Measurements from ENCODE around the gene STH. TPM values are rescaled to one million over a fixed set of nuclear protein-coding genes. Genes with fewer than 3 reads are reported as not detected.
A peak's percentile ranks its signal among the peaks of the same experiment; 100 is the strongest.

Gene STH
- total and polyA plus RNA-seq, 2 experiments from 2014 or later: 0.55 TPM; not detected in 1

DNA sequence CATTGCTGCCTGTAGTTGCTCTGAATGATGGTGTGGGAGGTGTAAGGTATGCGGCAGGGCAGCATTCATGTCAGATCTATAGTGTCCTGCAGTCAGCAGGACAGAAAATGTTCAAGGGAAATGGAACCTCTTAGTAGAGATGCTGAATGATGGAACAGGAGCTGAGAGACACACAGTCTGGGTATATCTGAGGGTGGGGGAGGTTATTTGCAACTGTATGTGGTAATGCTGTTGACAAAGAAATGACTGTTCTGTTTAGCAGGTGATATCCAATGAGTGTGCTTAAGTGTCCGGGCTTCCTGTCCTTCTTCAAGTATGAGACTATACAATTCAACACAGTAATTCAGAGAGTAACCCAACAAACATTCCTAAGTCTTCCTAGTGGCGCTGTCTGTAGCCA lies 46.6 kb downstream of the STH start (continued):
- TF ChIP-seq, protein P1, sequence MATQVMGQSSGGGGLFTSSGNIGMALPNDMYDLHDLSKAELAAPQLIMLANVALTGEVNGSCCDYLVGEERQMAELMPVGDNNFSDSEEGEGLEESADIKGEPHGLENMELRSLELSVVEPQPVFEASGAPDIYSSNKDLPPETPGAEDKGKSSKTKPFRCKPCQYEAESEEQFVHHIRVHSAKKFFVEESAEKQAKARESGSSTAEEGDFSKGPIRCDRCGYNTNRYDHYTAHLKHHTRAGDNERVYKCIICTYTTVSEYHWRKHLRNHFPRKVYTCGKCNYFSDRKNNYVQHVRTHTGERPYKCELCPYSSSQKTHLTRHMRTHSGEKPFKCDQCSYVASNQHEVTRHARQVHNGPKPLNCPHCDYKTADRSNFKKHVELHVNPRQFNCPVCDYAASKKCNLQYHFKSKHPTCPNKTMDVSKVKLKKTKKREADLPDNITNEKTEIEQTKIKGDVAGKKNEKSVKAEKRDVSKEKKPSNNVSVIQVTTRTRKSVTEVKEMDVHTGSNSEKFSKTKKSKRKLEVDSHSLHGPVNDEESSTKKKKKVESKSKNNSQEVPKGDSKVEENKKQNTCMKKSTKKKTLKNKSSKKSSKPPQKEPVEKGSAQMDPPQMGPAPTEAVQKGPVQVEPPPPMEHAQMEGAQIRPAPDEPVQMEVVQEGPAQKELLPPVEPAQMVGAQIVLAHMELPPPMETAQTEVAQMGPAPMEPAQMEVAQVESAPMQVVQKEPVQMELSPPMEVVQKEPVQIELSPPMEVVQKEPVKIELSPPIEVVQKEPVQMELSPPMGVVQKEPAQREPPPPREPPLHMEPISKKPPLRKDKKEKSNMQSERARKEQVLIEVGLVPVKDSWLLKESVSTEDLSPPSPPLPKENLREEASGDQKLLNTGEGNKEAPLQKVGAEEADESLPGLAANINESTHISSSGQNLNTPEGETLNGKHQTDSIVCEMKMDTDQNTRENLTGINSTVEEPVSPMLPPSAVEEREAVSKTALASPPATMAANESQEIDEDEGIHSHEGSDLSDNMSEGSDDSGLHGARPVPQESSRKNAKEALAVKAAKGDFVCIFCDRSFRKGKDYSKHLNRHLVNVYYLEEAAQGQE (IDR thresholded peaks at IDR 0.05; ENCODE audit: unreplicated experiment): no peak
- TF ChIP-seq, protein P2, sequence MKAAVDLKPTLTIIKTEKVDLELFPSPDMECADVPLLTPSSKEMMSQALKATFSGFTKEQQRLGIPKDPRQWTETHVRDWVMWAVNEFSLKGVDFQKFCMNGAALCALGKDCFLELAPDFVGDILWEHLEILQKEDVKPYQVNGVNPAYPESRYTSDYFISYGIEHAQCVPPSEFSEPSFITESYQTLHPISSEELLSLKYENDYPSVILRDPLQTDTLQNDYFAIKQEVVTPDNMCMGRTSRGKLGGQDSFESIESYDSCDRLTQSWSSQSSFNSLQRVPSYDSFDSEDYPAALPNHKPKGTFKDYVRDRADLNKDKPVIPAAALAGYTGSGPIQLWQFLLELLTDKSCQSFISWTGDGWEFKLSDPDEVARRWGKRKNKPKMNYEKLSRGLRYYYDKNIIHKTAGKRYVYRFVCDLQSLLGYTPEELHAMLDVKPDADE (IDR thresholded peaks at IDR 0.05): no peak
- no peak for TF ChIP-seq EZH2phosphoT487 (IDR thresholded peaks at IDR 0.05; ENCODE audit: unreplicated experiment)
- no peak for TF ChIP-seq ZNF331 (CRISPR knock-in tag; IDR thresholded peaks at IDR 0.05; ENCODE audit: low read depth)
- TF ChIP-seq, protein P3, sequence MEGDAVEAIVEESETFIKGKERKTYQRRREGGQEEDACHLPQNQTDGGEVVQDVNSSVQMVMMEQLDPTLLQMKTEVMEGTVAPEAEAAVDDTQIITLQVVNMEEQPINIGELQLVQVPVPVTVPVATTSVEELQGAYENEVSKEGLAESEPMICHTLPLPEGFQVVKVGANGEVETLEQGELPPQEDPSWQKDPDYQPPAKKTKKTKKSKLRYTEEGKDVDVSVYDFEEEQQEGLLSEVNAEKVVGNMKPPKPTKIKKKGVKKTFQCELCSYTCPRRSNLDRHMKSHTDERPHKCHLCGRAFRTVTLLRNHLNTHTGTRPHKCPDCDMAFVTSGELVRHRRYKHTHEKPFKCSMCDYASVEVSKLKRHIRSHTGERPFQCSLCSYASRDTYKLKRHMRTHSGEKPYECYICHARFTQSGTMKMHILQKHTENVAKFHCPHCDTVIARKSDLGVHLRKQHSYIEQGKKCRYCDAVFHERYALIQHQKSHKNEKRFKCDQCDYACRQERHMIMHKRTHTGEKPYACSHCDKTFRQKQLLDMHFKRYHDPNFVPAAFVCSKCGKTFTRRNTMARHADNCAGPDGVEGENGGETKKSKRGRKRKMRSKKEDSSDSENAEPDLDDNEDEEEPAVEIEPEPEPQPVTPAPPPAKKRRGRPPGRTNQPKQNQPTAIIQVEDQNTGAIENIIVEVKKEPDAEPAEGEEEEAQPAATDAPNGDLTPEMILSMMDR (conservative IDR thresholded peaks at IDR 0.05; ENCODE audit: low read depth in 2 of 2): no peak
- no peak for TF ChIP-seq EZH2 (IDR thresholded peaks at IDR 0.05; ENCODE audit: low read depth, unreplicated experiment)
- TF ChIP-seq CREB1 (CRISPR knock-in tag; IDR thresholded peaks at IDR 0.05; ENCODE audit: low read depth): no peak

DNA sequence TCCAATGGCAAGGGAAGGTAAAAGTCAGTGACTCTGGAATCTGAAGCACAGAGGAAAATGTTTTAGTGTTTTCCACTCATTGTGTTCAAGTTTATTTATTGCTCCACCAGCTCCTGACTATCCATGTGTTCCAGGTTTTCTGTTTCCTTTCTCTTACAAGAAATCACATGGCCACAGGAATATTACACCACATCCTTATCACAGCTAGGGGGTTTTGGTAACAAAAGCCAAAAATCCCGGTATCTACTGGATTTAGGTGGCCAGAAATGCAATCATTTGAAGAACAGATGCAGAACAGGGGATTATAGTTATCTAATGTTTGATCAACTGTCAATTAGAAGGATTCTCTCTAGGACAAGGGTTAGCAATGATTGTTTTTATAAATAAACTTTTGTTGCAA lies 47.9 kb downstream of the STH start:
- Histone ChIP-seq H3K36me3 (ENCODE audit: insufficient read depth) (peaks cover 48% of the 10 kb centered on the region), H3F3A (replicated peaks; ENCODE audit: low read depth) (peaks cover 10% of the 10 kb centered on the region; the same call in 1 of the 2 replicates), H3K79me2 (replicated peaks; ENCODE audit: insufficient read depth) (peaks cover 30% of the 10 kb centered on the region), H3K4me3 (no peak overlapping the region), H3K27me3 (ENCODE audit: insufficient read depth) (no peaks in the 10 kb centered on the region), H3K4me1 (ENCODE audit: insufficient read depth) (no peaks in the 10 kb centered on the region), H3K27ac (ENCODE audit: low read depth) (no peak overlapping the region), H3K4me2 (no peak overlapping the region), H3K9me2 (ENCODE audit: insufficient read depth) (no peaks in the 10 kb centered on the region), H4K20me1 (replicated peaks; ENCODE audit: insufficient read depth) (peaks cover 17% of the 10 kb centered on the region), H2AFZ (no peak overlapping the region)
- Mint-ChIP-seq H3K4me3 (no peak overlapping the region), H3K36me3 (ENCODE audit: low read depth) (peaks cover 78% of the 10 kb centered on the region), H3K27me3 (ENCODE audit: insufficient read depth, low read depth, poor library complexity) (peaks cover 3% of the 10 kb centered on the region), H3K9me3 (no peaks in the 10 kb centered on the region), H3K27ac (no peak overlapping the region), H3K4me1 (peaks cover 18% of the 10 kb centered on the region)
- TF ChIP-seq POLR2AphosphoS5 (IDR thresholded peaks at IDR 0.05; ENCODE audit: low read depth) (no peak), EZH2 (IDR thresholded peaks at IDR 0.05; ENCODE audit: low read depth, unreplicated experiment) (no peak), EZH2phosphoT487 (IDR thresholded peaks at IDR 0.05; ENCODE audit: unreplicated experiment) (no peak)
- TF ChIP-seq, protein P3 (conservative IDR thresholded peaks at IDR 0.05; ENCODE audit: low read depth in 2 of 2): peak in 1 of 2 experiments; percentile 40; a peak in 2 of 4 replicates
- DNase-seq (ENCODE audit: low spot score) (no peak), ATAC-seq (no peak)

Measured in GM23338 (cell line).